Stimulated activated CD8-positive, alpha-beta memory T cell treated with anti-CD3 and anti-CD28 coated beads, Interleukin-7, amount 100 ng/mL, for 1 hour (primary cell): Measurements from ENCODE around the gene CLIC1.
"Not testable (repeated sequence)": the region's sequence is repeated elsewhere in the genome, so short reads cannot be mapped to it uniquely, and the experiment has no call there.

Source experiments
- DNase-seq, 2 donors: peaks; one replicate each; pipeline ENCODE4 v3.0.0-alpha.2; 2020; ENCODE audit warnings: low read depth in 2 of 2

The CLIC1 gene

DNA sequence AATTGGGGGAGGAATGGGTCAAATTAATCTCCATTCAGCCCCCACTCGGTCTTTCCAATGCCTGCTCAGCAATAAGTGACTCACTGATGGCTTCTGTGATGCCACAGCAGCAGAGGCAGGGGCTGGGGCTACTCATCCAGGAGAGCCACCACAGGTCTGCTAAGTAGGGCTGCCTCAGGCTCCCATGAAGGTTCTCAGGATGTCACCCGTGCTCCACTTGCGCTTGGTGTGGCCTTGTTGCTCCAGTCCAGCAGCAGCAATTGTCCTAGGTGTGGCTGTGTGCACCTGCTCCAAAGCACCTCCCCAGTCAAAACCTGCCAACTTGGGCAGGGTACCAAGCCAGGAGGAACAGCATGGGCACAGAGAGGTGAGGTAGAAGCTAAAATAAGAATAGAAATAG lies 14.2 kb downstream of the CLIC1 start:
- DNase-seq, result no peak

DNA sequence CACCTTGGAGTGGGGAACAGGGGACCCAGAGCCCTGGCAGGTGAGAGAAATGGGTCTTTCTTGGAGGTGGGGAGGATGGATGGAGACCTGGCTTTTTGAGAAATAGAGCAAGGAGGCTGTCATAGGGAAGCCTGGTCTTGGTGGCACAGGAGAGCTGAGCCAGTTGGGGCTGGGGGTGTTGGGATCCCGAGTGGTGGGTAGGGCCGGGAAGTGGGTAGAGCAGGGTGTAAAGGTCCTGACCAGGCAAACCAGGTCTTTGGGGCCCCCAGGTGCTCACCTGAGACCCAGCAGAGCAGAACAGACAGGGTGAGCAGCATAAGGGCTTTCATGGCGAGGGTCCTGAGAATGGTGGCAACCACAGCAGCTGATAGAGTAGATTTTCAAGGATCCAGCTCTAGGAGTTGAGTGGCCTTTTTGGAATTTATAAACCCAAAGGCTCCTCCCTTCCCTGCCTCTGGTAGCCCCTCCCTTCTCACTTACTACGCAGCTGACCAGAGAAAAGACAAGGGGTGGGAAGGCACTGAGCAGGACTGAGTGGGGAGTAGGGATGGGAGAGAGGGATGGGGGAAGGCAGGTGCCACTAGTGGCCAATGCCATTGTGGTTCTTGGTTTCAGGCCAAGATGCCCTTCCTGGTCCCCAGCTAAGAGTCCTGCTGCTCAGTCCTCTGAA lies 14.8 kb downstream of the CLIC1 start, which contains the start of gene LY6G6C:
LY6G6C (minus strand) TSS at position 396 of the 670 bp plus-strand sequence; CDS start at position 329, 67 bp downstream.
- no peak for DNase-seq

DNA sequence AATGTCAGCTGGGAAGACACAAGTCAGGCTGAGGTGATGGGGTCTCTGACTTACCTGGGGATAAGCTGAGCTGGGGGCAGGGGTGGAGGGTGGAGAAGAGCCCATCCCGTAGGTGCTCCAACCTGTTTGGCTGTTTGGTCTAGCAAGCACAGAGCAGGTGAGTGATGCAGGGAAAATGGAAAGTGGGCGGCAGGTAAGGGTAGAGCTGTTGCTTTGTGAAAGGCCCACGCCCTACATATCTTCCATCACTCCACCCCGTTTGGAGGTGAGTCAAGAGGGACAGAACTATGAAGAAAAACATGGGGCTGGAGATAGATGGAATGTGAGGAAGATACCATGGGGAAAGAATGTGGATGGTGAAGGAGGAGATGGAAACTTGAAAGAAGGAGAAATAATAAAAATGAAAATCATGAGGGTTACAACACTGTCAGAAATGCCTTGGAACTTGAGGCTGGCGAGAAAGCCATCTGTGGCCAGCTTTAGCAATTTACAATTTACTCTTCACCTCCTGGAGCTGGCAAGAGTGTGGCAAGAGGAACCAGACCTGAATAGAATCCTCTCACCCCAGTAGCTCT lies 16.0 kb downstream of the CLIC1 start:
- no peak for DNase-seq

- DNase-seq, result no peak
Measured at GRCh38 chr6:31719001-31719400, 17.3 kb downstream of the CLIC1 start.

DNA sequence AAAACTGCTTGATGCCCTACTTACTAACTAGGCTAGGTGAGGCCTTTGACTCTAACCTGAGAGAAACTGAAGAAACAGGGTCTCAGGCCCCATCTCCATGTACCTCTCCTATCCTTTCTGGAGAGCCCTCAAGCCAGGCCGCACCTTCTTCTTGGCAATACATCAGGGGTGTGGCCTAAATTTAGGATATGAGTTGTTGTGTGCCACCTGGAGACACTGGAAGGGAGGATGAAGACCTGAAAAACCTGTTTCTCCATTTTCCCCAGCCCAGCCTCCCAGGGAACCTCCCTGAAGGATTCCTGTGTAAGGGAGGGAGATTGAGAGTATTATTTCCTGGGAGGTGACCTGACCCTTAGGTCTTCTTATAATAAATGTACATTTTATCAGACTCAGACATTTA lies 18.1 kb downstream of the CLIC1 start:
- no peak for DNase-seq

DNA sequence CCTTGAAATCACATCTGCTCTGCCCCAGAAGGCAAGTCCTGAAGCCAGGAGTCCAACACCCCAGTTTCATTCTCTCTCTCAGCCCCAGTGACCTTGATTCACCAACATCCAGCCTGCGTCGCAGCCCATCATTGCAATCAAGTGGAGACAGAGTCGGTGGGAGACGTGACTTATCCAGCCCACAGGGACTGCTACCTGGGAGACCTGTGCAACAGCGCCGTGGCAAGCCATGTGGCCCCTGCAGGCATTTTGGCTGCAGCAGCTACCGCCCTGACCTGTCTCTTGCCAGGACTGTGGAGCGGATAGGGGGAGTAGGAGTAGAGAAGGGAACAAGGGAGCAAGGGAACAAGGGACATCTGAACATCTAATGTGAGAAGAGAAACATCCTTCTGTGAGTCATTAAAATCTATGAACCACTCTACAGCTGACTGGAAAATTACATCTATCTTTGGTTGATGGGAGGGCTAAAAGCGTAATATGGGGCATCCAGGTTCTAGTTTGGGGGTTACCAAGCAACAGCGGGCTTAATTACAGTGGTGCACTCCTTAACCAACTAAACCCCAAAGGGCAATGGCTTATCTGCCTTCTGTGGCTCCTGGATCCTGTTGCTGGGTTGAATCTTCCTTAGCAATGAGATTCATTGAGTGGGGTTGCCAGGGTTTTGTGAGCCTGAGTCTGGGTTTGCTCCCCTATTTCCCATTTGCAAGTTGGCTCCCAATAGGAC lies 18.7 kb downstream of the CLIC1 start:
- DNase-seq, result no peak

- DNase-seq, result no peak
Measured at GRCh38 chr6:31715022-31715958, 21.0 kb downstream of the CLIC1 start, which contains the start of gene LY6G6D. LY6G6D (plus strand) TSS chr6:31715348; CDS start chr6:31715356, 8 bp downstream.

DNA sequence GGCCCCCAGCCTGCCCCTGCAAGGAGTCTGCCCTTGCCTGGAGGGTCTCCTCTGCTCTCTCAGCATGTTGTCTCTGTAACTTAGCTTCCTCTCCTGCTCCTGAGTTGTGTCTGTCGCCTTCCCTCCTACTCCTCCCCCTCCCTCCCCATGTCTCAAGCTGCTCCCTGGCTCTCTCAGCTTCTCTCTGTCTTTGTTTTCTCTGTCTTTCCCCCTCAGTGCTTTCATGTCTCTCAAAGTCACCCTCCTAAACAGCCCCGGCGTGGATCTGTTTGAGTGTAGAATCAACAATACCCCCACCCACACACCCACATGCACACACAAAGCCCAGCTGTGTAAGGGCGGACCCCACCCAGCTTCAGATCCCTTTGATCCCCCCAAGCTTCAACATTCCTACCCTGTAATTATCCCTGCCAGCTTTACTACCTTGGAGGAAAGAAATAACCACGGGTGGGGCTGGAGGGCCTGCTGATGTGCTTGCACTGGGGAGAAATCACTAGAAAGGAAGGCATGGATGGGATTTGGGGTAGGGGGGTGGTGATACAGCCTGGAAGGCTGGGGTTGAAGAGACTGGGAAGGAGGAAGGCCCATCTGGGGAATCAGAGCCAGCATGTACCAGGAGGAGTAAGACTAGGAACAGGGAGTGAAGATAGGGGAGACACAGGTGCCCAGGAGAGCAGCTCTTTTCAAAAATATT lies 22.2 kb downstream of the CLIC1 start:
- no peak for DNase-seq

- no peak for DNase-seq
Measured at GRCh38 chr6:31713465-31713864, 22.9 kb downstream of the CLIC1 start.

- DNase-seq, result no peak
Measured at GRCh38 chr6:31712296-31712695, 24.0 kb downstream of the CLIC1 start.

DNA sequence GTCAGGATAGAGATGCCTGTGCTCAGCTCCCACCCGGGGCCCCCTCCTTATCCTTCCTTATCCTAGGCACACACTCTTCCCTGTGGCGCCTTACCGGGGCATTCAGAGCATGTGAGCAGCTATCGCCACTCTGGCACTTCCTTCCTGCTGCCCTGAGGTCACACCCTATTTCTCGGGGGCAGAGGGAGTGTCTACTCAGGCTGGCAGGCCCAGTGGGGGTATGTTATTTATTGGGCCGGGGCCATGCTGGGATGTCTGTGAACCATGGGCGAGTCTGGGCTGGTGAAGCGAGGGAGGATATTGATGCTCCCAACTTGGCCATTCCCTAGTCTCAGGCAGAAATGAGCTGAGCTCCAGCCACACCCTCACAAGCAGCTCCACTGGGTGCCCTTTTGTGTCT lies 25.1 kb downstream of the CLIC1 start:
- no peak for DNase-seq

- DNase-seq, result no peak
Measured at GRCh38 chr6:31710523-31711219, 25.7 kb downstream of the CLIC1 start.

- DNase-seq, result not testable (repeated sequence)
Measured at GRCh38 chr6:31709157-31709556, 27.2 kb downstream of the CLIC1 start.

DNA sequence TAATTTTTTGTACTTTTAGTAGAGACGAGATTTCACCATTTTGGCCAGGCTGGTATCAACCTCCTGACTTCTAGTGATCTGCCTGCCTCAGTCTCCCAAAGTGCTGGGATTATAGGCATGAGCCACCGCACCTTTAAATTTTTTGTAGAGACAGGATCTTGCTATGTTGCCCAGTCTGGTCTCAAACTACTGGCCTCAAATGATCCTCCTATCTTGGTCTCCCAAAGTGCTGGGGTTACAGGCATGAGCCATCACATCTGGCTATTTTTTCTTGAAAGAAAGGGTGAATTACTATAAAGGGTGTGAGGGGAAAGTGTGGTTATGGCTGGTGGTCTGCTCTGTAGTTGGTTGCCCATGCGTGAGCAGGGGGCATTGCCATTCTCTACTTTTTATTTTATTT lies 28.1 kb downstream of the CLIC1 start:
- no peak for DNase-seq

DNA sequence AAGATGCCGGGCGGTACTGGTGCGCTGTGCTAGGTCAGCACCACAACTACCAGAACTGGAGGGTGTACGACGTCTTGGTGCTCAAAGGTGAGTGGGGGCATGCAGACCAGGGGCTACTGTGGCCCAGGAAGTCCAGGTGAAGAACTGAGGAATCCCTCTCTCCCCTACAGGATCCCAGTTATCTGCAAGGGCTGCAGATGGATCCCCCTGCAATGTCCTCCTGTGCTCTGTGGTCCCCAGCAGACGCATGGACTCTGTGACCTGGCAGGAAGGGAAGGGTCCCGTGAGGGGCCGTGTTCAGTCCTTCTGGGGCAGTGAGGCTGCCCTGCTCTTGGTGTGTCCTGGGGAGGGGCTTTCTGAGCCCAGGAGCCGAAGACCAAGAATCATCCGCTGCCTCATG lies 28.6 kb downstream of the CLIC1 start:
- no peak for DNase-seq

- DNase-seq, result no peak
Measured at GRCh38 chr6:31706599-31706998, 29.7 kb downstream of the CLIC1 start, which contains the start of gene LY6G6F. LY6G6F (plus strand) TSS chr6:31706866; CDS start chr6:31706907, 41 bp downstream.

GRCh38 chr6:31705931-31706330 lies 30.4 kb downstream of the CLIC1 start:
- no peak for DNase-seq

DNA sequence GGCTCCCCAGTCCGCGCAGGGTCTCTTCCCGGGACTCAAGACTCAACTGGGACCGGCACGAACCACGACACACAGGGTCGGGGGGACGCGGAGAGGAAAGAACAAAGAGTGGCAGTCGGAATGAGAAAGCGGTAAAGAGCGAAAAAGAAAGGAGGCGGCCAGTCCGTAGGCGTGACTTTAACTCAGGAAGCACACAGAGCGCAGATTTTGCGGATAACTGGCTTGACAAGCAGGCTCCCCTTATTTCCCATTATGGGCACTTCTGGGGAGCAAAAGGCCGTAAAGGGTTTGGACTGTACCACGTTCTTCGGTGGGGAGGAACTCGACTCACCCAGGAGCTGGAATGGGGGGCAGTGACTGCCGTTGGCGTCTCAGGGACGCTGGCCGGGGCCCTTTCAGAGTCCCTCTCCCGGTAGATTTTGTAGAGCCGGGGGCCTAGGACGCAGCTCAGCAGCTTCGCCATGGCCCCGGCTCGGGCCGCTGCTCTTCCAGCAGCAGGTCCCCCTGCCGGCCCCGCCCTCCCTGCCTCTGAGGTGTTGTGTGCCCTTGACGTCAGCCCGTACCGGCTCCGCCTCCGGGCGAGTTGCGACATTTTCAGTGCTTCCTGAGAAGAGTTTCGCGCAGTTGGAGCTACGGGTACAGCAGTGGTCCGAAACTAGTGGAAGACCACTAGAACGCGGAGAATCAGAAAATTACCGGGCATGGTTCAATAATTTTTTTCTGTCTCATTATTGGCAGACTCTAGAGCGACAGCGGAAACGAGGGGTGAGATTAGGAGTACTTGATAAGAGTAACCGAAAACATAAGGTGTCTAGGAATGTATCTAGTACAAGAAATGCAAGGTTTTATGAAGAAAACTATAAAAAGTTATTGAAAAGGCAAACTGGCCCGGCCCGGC lies 33.3 kb downstream of the CLIC1 start, which contains the start of gene ABHD16A:
ABHD16A (minus strand) TSS at position 506 of the 898 bp plus-strand sequence; CDS start at position 463, 43 bp downstream.
- peak; percentile 93 for DNase-seq

- DNase-seq, result no peak
Measured at GRCh38 chr6:31702405-31702818, 33.9 kb downstream of the CLIC1 start.
